GM23248 (cell line): Measurements from ENCODE around the gene PCDHGA4.

ENCODE experiments used
- EZH2 ChIP-seq: fragments of 200-600 bp; sonication (generic); IDR thresholded peaks from 2 replicates; pipeline ENCODE4 v1.6.1; 2018; ENCODE audit warnings: antibody characterized with exemption, mild to moderate bottlenecking; ENCODE audit not compliant: insufficient read depth, poor library complexity, severe bottlenecking
- EZH2phosphoT487 ChIP-seq: fragments of 200-600 bp; sonication (generic); IDR thresholded peaks from 2 replicates; pipeline ENCODE4 v1.6.1; 2018; ENCODE audit warnings: antibody characterized with exemption, moderate library complexity, mild to moderate bottlenecking, low read depth; ENCODE audit not compliant: insufficient read depth

DNA sequence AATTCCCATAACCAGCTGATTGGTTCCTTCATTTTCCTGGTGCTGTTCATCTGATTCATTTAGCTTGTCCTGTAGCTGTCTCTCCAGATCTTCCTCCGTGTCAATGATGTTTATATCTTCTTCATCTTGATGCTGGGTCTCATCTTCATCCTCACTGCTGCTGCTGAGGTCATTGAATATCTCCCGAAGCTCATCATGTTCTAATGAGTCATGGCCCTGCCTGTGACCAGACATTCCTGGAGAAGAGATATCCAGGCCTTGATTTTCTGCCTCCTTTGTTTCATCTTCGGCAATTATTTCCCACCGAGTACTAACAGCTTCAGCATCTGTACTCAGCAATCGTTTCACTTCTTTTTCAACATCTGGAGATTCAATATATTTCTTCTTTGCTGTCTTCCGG lies 35.6 kb upstream of the PCDHGA4 start:
- TF ChIP-seq EZH2, result no peak
- TF ChIP-seq EZH2phosphoT487, result no peak
